GM18951 (cell line): ENCODE data around the gene ANO10.

Experiments
- POLR2A ChIP-seq: IDR thresholded peaks from 4 replicates; pipeline ENCODE4 v1.6.1; 2011; ENCODE audit warnings: mild to moderate bottlenecking; ENCODE audit not compliant: insufficient read length, insufficient read depth; ENCODE audit errors: extremely low read depth
- in situ Hi-C: fragments of 300-500 bp; cut with MboI; formaldehyde crosslinking; loops from one replicate; pipeline ENCODE4 v1.12.0; 2022; ENCODE audit warnings: low sequenced_read_pairs, mixed read lengths, inconsistent platforms; ENCODE audit not compliant: unreplicated experiment

The ANO10 gene

GRCh38 chr3:43334976-43335375 lies 286.8 kb downstream of the ANO10 start:
- TF ChIP-seq POLR2A, result no peak
- in situ Hi-C loops, result no loop called here

GRCh38 chr3:43331381-43331780 lies 290.4 kb downstream of the ANO10 start:
- TF ChIP-seq POLR2A, result no peak
- in situ Hi-C loops, result no loop called here

GRCh38 chr3:43330981-43331380 lies 290.8 kb downstream of the ANO10 start:
- TF ChIP-seq POLR2A, result no peak
- in situ Hi-C loops, result no loop called here

GRCh38 chr3:43328653-43329052 lies 293.2 kb downstream of the ANO10 start:
- no peak for TF ChIP-seq POLR2A
- in situ Hi-C loops, result no loop called here

GRCh38 chr3:43327582-43327979 lies 294.2 kb downstream of the ANO10 start:
- in situ Hi-C loops, result no loop called here
- TF ChIP-seq POLR2A, result no peak

- no peak for TF ChIP-seq POLR2A
- in situ Hi-C loops, result no loop called here
These were observed 294.8 kb downstream of the ANO10 start for GRCh38 chr3:43326891-43327581.

- in situ Hi-C loops, result no loop called here
- no peak for TF ChIP-seq POLR2A
These were observed 298.3 kb downstream of the ANO10 start for GRCh38 chr3:43323541-43323940.

GRCh38 chr3:43320288-43320687 lies 301.5 kb downstream of the ANO10 start:
- in situ Hi-C loops, result no loop called here
- no peak for TF ChIP-seq POLR2A

- in situ Hi-C loops, result no loop called here
- TF ChIP-seq POLR2A, result no peak
These were observed 302.0 kb downstream of the ANO10 start for GRCh38 chr3:43319794-43320193.

GRCh38 chr3:43319376-43319775 lies 302.4 kb downstream of the ANO10 start:
- TF ChIP-seq POLR2A, result no peak
- in situ Hi-C loops, result no loop called here

- in situ Hi-C loops, result no loop called here
- no peak for TF ChIP-seq POLR2A
These were observed 304.1 kb downstream of the ANO10 start for GRCh38 chr3:43317461-43318316.

GRCh38 chr3:43316783-43317460 lies 304.9 kb downstream of the ANO10 start:
- in situ Hi-C loops, result no loop called here
- no peak for TF ChIP-seq POLR2A
